Eye (tissue), 1 donor: ENCODE results near the gene ANXA5.
A peak's percentile ranks its signal among the peaks of the same experiment; 100 is the strongest.

Source experiments
- DNase-seq: peaks from one replicate; pipeline ENCODE4 v3.0.0-alpha.2; 2015

Gene ANXA5

GRCh38 chr4:121711263-121712000, 14.7 kb upstream of the ANXA5 start:
- DNase-seq = peak; percentile 89

GRCh38 chr4:121709766-121710405, 13.1 kb upstream of the ANXA5 start:
- no peak for DNase-seq

GRCh38 chr4:121707344-121707743, 10.6 kb upstream of the ANXA5 start:
- no peak for DNase-seq

GRCh38 chr4:121706595-121707021, 9.8 kb upstream of the ANXA5 start:
- no peak for DNase-seq

- no peak for DNase-seq
Measured at GRCh38 chr4:121705521-121705920, 8.7 kb upstream of the ANXA5 start.

GRCh38 chr4:121702136-121702535, 5.4 kb upstream of the ANXA5 start:
- DNase-seq = no peak

GRCh38 chr4:121701263-121701662, 4.5 kb upstream of the ANXA5 start:
- no peak for DNase-seq

GRCh38 chr4:121698236-121698671, 1.5 kb upstream of the ANXA5 start:
- DNase-seq = no peak

GRCh38 chr4:121697564-121697963, 784 bp upstream of the ANXA5 start:
- no peak for DNase-seq

GRCh38 chr4:121696170-121696580, 605 bp downstream of the ANXA5 start:
- no peak for DNase-seq

GRCh38 chr4:121693886-121694285, 2.9 kb downstream of the ANXA5 start:
- no peak for DNase-seq

- no peak for DNase-seq
Measured at GRCh38 chr4:121693450-121693849, 3.3 kb downstream of the ANXA5 start.

GRCh38 chr4:121692261-121692660, 4.5 kb downstream of the ANXA5 start:
- DNase-seq = no peak

- DNase-seq = no peak
Measured at GRCh38 chr4:121690001-121690400, 6.8 kb downstream of the ANXA5 start.

- no peak for DNase-seq
Measured at GRCh38 chr4:121688701-121689100, 8.1 kb downstream of the ANXA5 start.

GRCh38 chr4:121688261-121688660, 8.5 kb downstream of the ANXA5 start:
- DNase-seq = no peak

GRCh38 chr4:121686255-121686654, 10.5 kb downstream of the ANXA5 start:
- no peak for DNase-seq

GRCh38 chr4:121685257-121685656, 11.5 kb downstream of the ANXA5 start:
- DNase-seq = no peak

GRCh38 chr4:121684561-121684960, 12.2 kb downstream of the ANXA5 start:
- DNase-seq = no peak

GRCh38 chr4:121684016-121684415, 12.8 kb downstream of the ANXA5 start:
- no peak for DNase-seq

GRCh38 chr4:121680571-121680970, 16.2 kb downstream of the ANXA5 start:
- DNase-seq = no peak

- DNase-seq = no peak
Measured at GRCh38 chr4:121679951-121680350, 16.8 kb downstream of the ANXA5 start.

- no peak for DNase-seq
Measured at GRCh38 chr4:121679267-121679666, 17.5 kb downstream of the ANXA5 start.

GRCh38 chr4:121677524-121677923, 19.3 kb downstream of the ANXA5 start:
- no peak for DNase-seq
